ENCODE measurements around the gene SLC9A9.

Gene SLC9A9

GRCh38 chr3:143380449-143380848, 467.8 kb downstream of the SLC9A9 start:
- TF ChIP-seq CTCF (IDR thresholded peaks at IDR 0.05; ENCODE audit: low read depth, low read length): no peak
- H3K4me3 ChIP-seq (ENCODE audit: low read depth, low read length): no peak overlapping the region
- H3K36me3 ChIP-seq: no peaks in the 10 kb centered on the region
- peaks cover 7% of the 10 kb centered on the region for H3K4me1 ChIP-seq
- no peaks in the 10 kb centered on the region for H3K27me3 ChIP-seq
- H3K9me3 ChIP-seq: no peaks in the 10 kb centered on the region
- no peak for DNase-seq

- H3K27me3 ChIP-seq: no peaks in the 10 kb centered on the region
- no peak for DNase-seq
- TF ChIP-seq CTCF (IDR thresholded peaks at IDR 0.05; ENCODE audit: low read depth, low read length): no peak
- no peaks in the 10 kb centered on the region; the same call in 1 of the 2 replicates for H3K4me1 ChIP-seq
- H3K4me3 ChIP-seq (ENCODE audit: low read depth, low read length): no peak overlapping the region
- H3K9me3 ChIP-seq: no peaks in the 10 kb centered on the region
- no peaks in the 10 kb centered on the region for H3K36me3 ChIP-seq
These were observed 472.6 kb downstream of the SLC9A9 start for GRCh38 chr3:143375698-143376097.

GRCh38 chr3:143367171-143367570, 481.1 kb downstream of the SLC9A9 start:
- TF ChIP-seq CTCF (IDR thresholded peaks at IDR 0.05; ENCODE audit: low read depth, low read length): no peak
- Histone ChIP-seq H3K4me1 (peaks cover 7% of the 10 kb centered on the region), H3K27me3 (no peaks in the 10 kb centered on the region), H3K9me3 (no peaks in the 10 kb centered on the region), H3K4me3 (ENCODE audit: low read depth, low read length) (no peak overlapping the region), H3K36me3 (no peaks in the 10 kb centered on the region)
- DNase-seq: no peak

GRCh38 chr3:143366672-143367071, 481.6 kb downstream of the SLC9A9 start:
- DNase-seq: no peak
- no peaks in the 10 kb centered on the region for H3K27me3 ChIP-seq
- H3K4me3 ChIP-seq (ENCODE audit: low read depth, low read length): no peak overlapping the region
- H3K9me3 ChIP-seq: no peaks in the 10 kb centered on the region
- no peak for TF ChIP-seq CTCF (IDR thresholded peaks at IDR 0.05; ENCODE audit: low read depth, low read length)
- H3K4me1 ChIP-seq: peaks cover 7% of the 10 kb centered on the region
- H3K36me3 ChIP-seq: no peaks in the 10 kb centered on the region

GRCh38 chr3:143363949-143364348, 484.3 kb downstream of the SLC9A9 start:
- Histone ChIP-seq H3K27me3 (no peaks in the 10 kb centered on the region), H3K9me3 (no peaks in the 10 kb centered on the region), H3K4me3 (ENCODE audit: low read depth, low read length) (no peak overlapping the region), H3K4me1 (peaks cover 10% of the 10 kb centered on the region), H3K36me3 (no peaks in the 10 kb centered on the region)
- TF ChIP-seq CTCF (IDR thresholded peaks at IDR 0.05; ENCODE audit: low read depth, low read length): no peak
- no peak for DNase-seq

GRCh38 chr3:143363276-143363675, 485.0 kb downstream of the SLC9A9 start:
- DNase-seq: no peak
- H3K4me3 ChIP-seq (ENCODE audit: low read depth, low read length): no peak overlapping the region

More at GRCh38 chr3:143363276-143363675, 485.0 kb downstream of the SLC9A9 start:
- no peak for TF ChIP-seq CTCF (IDR thresholded peaks at IDR 0.05; ENCODE audit: low read depth, low read length)
- Histone ChIP-seq H3K9me3 (no peaks in the 10 kb centered on the region), H3K36me3 (no peaks in the 10 kb centered on the region), H3K4me1 (peaks cover 10% of the 10 kb centered on the region), H3K27me3 (no peaks in the 10 kb centered on the region)

All from BE2C (cell line).